Keratinocyte (primary cell): Measurements from ENCODE around the gene KLHL2. TPM values are rescaled to one million over a fixed set of nuclear protein-coding genes. Genes with fewer than 3 reads are reported as not detected.

Source experiments
- DNase-seq: peaks from one replicate; pipeline ENCODE4 v3.0.0-alpha.2; 2011; ENCODE audit warnings: low read depth, missing footprints, low spot score
- FAIRE-seq: peaks from 2 replicates; lab custom pipeline; 2011; peaks lifted over from hg19 to GRCh38; lab: Jason Lieb, UNC
- H2AFZ ChIP-seq: 2 replicates; pipeline ENCODE4 v1.6.0; 2012; ENCODE audit warnings: low read length, control low read depth, inconsistent platforms; ENCODE audit not compliant: control insufficient read depth
- H3K27ac ChIP-seq: 2 replicates; pipeline ENCODE4 v1.5.1; 2011; ENCODE audit warnings: low read length; ENCODE audit not compliant: control insufficient read depth, insufficient read depth
- H3K27me3 ChIP-seq: 3 replicates; pipeline ENCODE4 v1.6.0; 2011; ENCODE audit warnings: low read length; ENCODE audit not compliant: control insufficient read depth, insufficient read depth; ENCODE audit errors: extremely low read depth
- H3K36me3 ChIP-seq, 2 experiments: 2 replicates in 1 of 2; 3 replicates in 1 of 2; pipeline ENCODE4 v1.5.1; 2011; ENCODE audit warnings: low read length in 2 of 2, mild to moderate bottlenecking in 1 of 2; ENCODE audit not compliant: control insufficient read depth in 2 of 2, insufficient read depth in 2 of 2; ENCODE audit errors: extremely low read depth in 1 of 2
- H3K4me1 ChIP-seq: 3 replicates; pipeline ENCODE4 v1.5.1; 2011; ENCODE audit warnings: low read length; ENCODE audit not compliant: control insufficient read depth, insufficient read depth; ENCODE audit errors: extremely low read depth
- H3K4me2 ChIP-seq: 3 replicates; pipeline ENCODE4 v1.6.0; 2011; ENCODE audit warnings: low read depth, low read length; ENCODE audit not compliant: control insufficient read depth, insufficient read depth; ENCODE audit errors: extremely low read depth
- H3K4me3 ChIP-seq, 3 experiments: fragments of 200-600 bp in 1 of 3; sonication (generic) in 1 of 3; 2 replicates in 2 of 3; 3 replicates in 1 of 3; pipeline ENCODE4 v1.5.1; 2011 to 2016; ENCODE audit warnings: low read length in 3 of 3, mild to moderate bottlenecking in 3 of 3, control low read depth in 2 of 3, inconsistent platforms in 1 of 3, low read depth in 1 of 3, mixed read lengths in 1 of 3, mixed run types in 1 of 3, moderate library complexity in 1 of 3; ENCODE audit not compliant: control insufficient read depth in 2 of 3, insufficient read depth in 2 of 3; ENCODE audit errors: extremely low read depth in 1 of 3
- H3K79me2 ChIP-seq: 2 replicates; pipeline ENCODE4 v1.6.0; 2012; ENCODE audit warnings: low read length; ENCODE audit not compliant: control insufficient read depth, insufficient read depth
- H3K9ac ChIP-seq: 3 replicates; pipeline ENCODE4 v1.6.0; 2011; ENCODE audit warnings: low read length; ENCODE audit not compliant: control insufficient read depth, insufficient read depth; ENCODE audit errors: extremely low read depth
- H3K9me1 ChIP-seq: 3 replicates; pipeline ENCODE4 v1.6.0; 2011; ENCODE audit warnings: low read length; ENCODE audit not compliant: control insufficient read depth, insufficient read depth; ENCODE audit errors: extremely low read depth
- H3K9me3 ChIP-seq: 2 replicates; pipeline ENCODE4 v1.5.1; 2012; ENCODE audit warnings: low read depth, low read length; ENCODE audit not compliant: control insufficient read depth
- H4K20me1 ChIP-seq: 3 replicates; pipeline ENCODE4 v1.6.0; 2011; ENCODE audit warnings: low read length; ENCODE audit not compliant: control insufficient read depth, insufficient read depth; ENCODE audit errors: extremely low read depth
- CTCF ChIP-seq, 3 experiments: IDR thresholded peaks in 1 of 3; conservative IDR thresholded peaks in 1 of 3; optimal IDR thresholded peaks in 1 of 3; 2 replicates in 2 of 3; 3 replicates in 1 of 3; pipeline versions ENCODE3 to v1.5.1; 2011; ENCODE audit warnings: low read length in 3 of 3, mild to moderate bottlenecking in 3 of 3, moderate library complexity in 2 of 3, control low read depth in 1 of 3, inconsistent platforms in 1 of 3; ENCODE audit not compliant: insufficient read depth in 2 of 3; ENCODE audit errors: extremely low read depth in 1 of 3
- EZH2 ChIP-seq: IDR thresholded peaks from one replicate; pipeline ENCODE4 v1.6.1; 2012; ENCODE audit warnings: inconsistent platforms, mild to moderate bottlenecking, low read length, moderate library complexity
- dilution Hi-C: fragments of 300-500 bp; cut with MboI; formaldehyde crosslinking; loops from one replicate; pipeline ENCODE4 v1.7.0; 2020; ENCODE audit warnings: low sequenced_read_pairs; ENCODE audit not compliant: extremely low pct_ligation_motif_present
- polyA plus RNA-seq, 5 experiments: library from polyadenylated mRNA; depleted of rRNA in 3 of 5; stranded (reverse) in 3 of 5; stranded (forward) in 1 of 5; unstranded in 1 of 5; fragments of >200 nt; gene quantifications; 1 replicate in 1 of 5; 2 replicates in 3 of 5; 3 replicates in 1 of 5; pipeline versions ENCODE4 v1.2.1 to v1.2.3, GENCODE V29; 2011 to 2012; ENCODE audit warnings: missing spikeins in 2 of 5, low read depth in 1 of 5, low replicate concordance in 1 of 5

KLHL2 gene
- polyA plus RNA-seq, 1 donor (not counting 4 experiments of a cell fraction or from before 2014, with no cell fraction given) = 18.5 TPM

- peaks cover 88% of the 10 kb centered on the region for H3K79me2 ChIP-seq
- H3K36me3 ChIP-seq = peaks cover 18% of the 10 kb centered on the region in 2 experiments
- no peak for DNase-seq
- H3K9me3 ChIP-seq = no peaks in the 10 kb centered on the region
- peak overlapping the region; percentile 77 for H3K4me2 ChIP-seq
- H3K9ac ChIP-seq = peak overlapping the region; percentile 49
- H3K4me1 ChIP-seq = peaks cover 24% of the 10 kb centered on the region
- peak overlapping the region; percentile 68 to 100 (median 83) for H3K4me3 ChIP-seq
- TF ChIP-seq CTCF (optimal IDR thresholded peaks at IDR 0.05 in 1 of 3, IDR thresholded peaks at IDR 0.05 in 1 of 3, conservative IDR thresholded peaks at IDR 0.05 in 1 of 3; ENCODE audit: extremely low read depth in 1 of 3, insufficient read depth in 2 of 3, low read length in 3 of 3) = no peak
- TF ChIP-seq EZH2 = no peak
- no peak overlapping the region for H3K27ac ChIP-seq
- no peaks in the 10 kb centered on the region for H3K27me3 ChIP-seq
- H4K20me1 ChIP-seq = peaks cover 53% of the 10 kb centered on the region
- no peak overlapping the region for H2AFZ ChIP-seq
- no peaks in the 10 kb centered on the region for H3K9me1 ChIP-seq
- dilution Hi-C loops = loop anchor here (25.0 kb wide), 1 partner anchor 131 kb away; no protein-coding TSS in a partner anchor
- FAIRE-seq = no peak
Observed at GRCh38 chr4:165331359-165331758, 124.0 kb downstream of the KLHL2 start.

DNA sequence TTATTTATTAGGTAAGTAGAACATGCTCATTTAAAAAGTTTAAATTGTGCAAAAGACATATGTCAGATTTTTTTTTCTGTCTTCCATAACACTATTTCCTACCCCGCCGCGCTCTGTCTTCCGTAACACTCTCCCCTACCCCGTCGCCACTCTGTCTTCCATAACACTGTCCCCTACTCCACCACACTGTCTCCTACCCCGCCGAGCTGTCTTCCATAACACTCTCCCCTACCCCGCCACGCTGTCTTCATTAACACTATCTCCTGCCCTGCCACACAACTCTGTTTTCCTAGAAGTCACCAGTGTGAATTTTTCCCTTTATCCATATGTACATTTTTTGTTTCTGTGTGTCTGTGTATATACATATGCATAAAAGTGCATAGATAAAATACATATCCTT, 124.5 kb downstream of the KLHL2 start:
- Histone ChIP-seq H3K4me1 (peaks cover 22% of the 10 kb centered on the region), H3K4me2 (peak overlapping the region; percentile 77), H3K4me3 (peak overlapping the region; percentile 68 to 100 (median 83)), H3K9ac (peak overlapping the region; percentile 34), H3K27me3 (no peaks in the 10 kb centered on the region), H3K9me3 (no peaks in the 10 kb centered on the region), H4K20me1 (peaks cover 53% of the 10 kb centered on the region), H2AFZ (no peak overlapping the region), H3K36me3 (peaks cover 18 to 21% of the 10 kb centered on the region in 2 experiments), H3K27ac (no peak overlapping the region), H3K9me1 (no peaks in the 10 kb centered on the region), H3K79me2 (peaks cover 93% of the 10 kb centered on the region)
- no peak for TF ChIP-seq EZH2
- TF ChIP-seq CTCF (optimal IDR thresholded peaks at IDR 0.05 in 1 of 3, IDR thresholded peaks at IDR 0.05 in 1 of 3, conservative IDR thresholded peaks at IDR 0.05 in 1 of 3; ENCODE audit: extremely low read depth in 1 of 3, insufficient read depth in 2 of 3, low read length in 3 of 3) = no peak
- DNase-seq = no peak
- dilution Hi-C loops = loop anchor here (25.0 kb wide), 1 partner anchor 130 kb away; no protein-coding TSS in a partner anchor
- FAIRE-seq = no peak
